ENCODE data around the gene CYSRT1. TPM values are rescaled to one million over a fixed set of nuclear protein-coding genes. Genes with fewer than 3 reads are reported as not detected.

CYSRT1 gene
- total and polyA plus RNA-seq, 2 donors (not counting 1 experiment from before 2014, with no cell fraction given): 0.22 to 0.51 TPM

- H3K4me2 ChIP-seq (replicated peaks; ENCODE audit: low read depth, low read length, poor library complexity, severe bottlenecking): peak overlapping the region; percentile 72
- Mint-ChIP-seq H3K27ac (peak overlapping the region; percentile 50), H3K4me1 (peaks cover 35% of the 10 kb centered on the region), H3K9me3 (ENCODE audit: insufficient read depth) (no peaks in the 10 kb centered on the region), H3K27me3 (no peaks in the 10 kb centered on the region), H3K4me3 (peak overlapping the region; percentile 65)
- CTCF ChIA-PET: interaction anchor here (0.9 to 8.9 kb wide), 9 partner anchors 10 to 188 kb away, joined by 3 to 76 read pairs (median 3); partner anchors contain the start of genes CYSRT1, RNF208, RNF224 and SAPCD2
- H3K4me1 ChIP-seq (ENCODE audit: control insufficient read depth in 2 of 2, insufficient read depth in 2 of 2, low read length in 2 of 2): peaks cover 36 to 59% of the 10 kb centered on the region in 2 donors
- peaks cover 22% of the 10 kb centered on the region for H4K20me1 ChIP-seq (ENCODE audit: control insufficient read depth, insufficient read depth, low read length, poor library complexity, severe bottlenecking)
- no peak overlapping the region for H3K4me3 ChIP-seq (ENCODE audit: control extremely low read depth in 1 of 5, extremely low read depth in 1 of 5, insufficient read depth in 1 of 5, low read depth in 2 of 5, low read length in 4 of 5)
- POLR2A ChIA-PET: interaction anchor here (0.6 to 1.0 kb wide), 3 partner anchors 11 to 107 kb away, joined by 3 to 10 read pairs (median 3); partner anchors contain the start of gene CYSRT1
- WGBS (ENCODE audit: insufficient coverage): 46% methylated on average over 15 of the region's 18 CpGs
- peak; percentile 70 for DNase-seq
- peaks cover 29% of the 10 kb centered on the region for H3K79me2 ChIP-seq (ENCODE audit: control insufficient read depth, insufficient read depth, low read length)
- peak; percentile 48 for ATAC-seq (ENCODE audit: low read depth)
- intact Hi-C loops (cut with micrococcal nuclease): no loop called here
- no peak for TF ChIP-seq EZH2 (IDR thresholded peaks at IDR 0.05; ENCODE audit: borderline replicate concordance, insufficient read depth, low read depth, low read length, poor library complexity, severe bottlenecking)
- no peak for TF ChIP-seq CTCF (IDR thresholded peaks at IDR 0.05)
- H3K36me3 ChIP-seq (replicated peaks in 1 of 2; ENCODE audit: control extremely low read depth in 1 of 2, control insufficient read depth in 1 of 2, extremely low read depth in 1 of 2, insufficient read depth in 2 of 2, low read length in 1 of 2): no peaks in the 10 kb centered on the region
- no peak overlapping the region for H3K27ac ChIP-seq (ENCODE audit: low read length in 2 of 2)
- no peak overlapping the region for H3K9ac ChIP-seq (ENCODE audit: low read length)
- no peak overlapping the region for H2AFZ ChIP-seq (ENCODE audit: insufficient read depth, low read depth, low read length, poor library complexity, severe bottlenecking)
- H3K27me3 ChIP-seq (replicated peaks in 1 of 4; ENCODE audit: control extremely low read depth in 1 of 4, control insufficient read depth in 3 of 4, insufficient read depth in 4 of 4, low read length in 3 of 4): peaks cover 0 to 12% (median 0%) of the 10 kb centered on the region in 4 experiments
- peaks cover 0 to 3% (median 0%) of the 10 kb centered on the region in 3 donors for H3K9me3 ChIP-seq (ENCODE audit: control extremely low read depth in 1 of 3, control insufficient read depth in 2 of 3, insufficient read depth in 1 of 3, low read length in 2 of 3)
Observed at GRCh38 chr9:137234758-137235423, 9.9 kb downstream of the CYSRT1 start.
